ENCODE data around the gene CPSF6.
"Not testable (repeated sequence)": the region's sequence is repeated elsewhere in the genome, so short reads cannot be mapped to it uniquely, and the experiment has no call there.

Gene CPSF6

GRCh38 chr12:69262264-69262974 is 23.1 kb downstream of the CPSF6 start:
- DNase-seq (ENCODE audit: low read depth) = no peak

GRCh38 chr12:69265205-69265604 is 25.8 kb downstream of the CPSF6 start:
- no peak for DNase-seq (ENCODE audit: low read depth)

- DNase-seq (ENCODE audit: low read depth) = not testable (repeated sequence)
Observed at GRCh38 chr12:69265633-69266032, 26.3 kb downstream of the CPSF6 start.

GRCh38 chr12:69266036-69266635 is 26.8 kb downstream of the CPSF6 start:
- no peak for DNase-seq (ENCODE audit: low read depth)

GRCh38 chr12:69269736-69270135 is 30.4 kb downstream of the CPSF6 start:
- no peak for DNase-seq (ENCODE audit: low read depth)

GRCh38 chr12:69272511-69272910 is 33.1 kb downstream of the CPSF6 start:
- no peak for DNase-seq (ENCODE audit: low read depth)

GRCh38 chr12:69274861-69275260 is 35.5 kb downstream of the CPSF6 start:
- DNase-seq (ENCODE audit: low read depth) = no peak

GRCh38 chr12:69275471-69275891 is 36.1 kb downstream of the CPSF6 start:
- DNase-seq (ENCODE audit: low read depth) = no peak

GRCh38 chr12:69278814-69279782 is 39.7 kb downstream of the CPSF6 start:
- no peak for DNase-seq (ENCODE audit: low read depth)

- DNase-seq (ENCODE audit: low read depth) = peak; percentile 57
Observed at GRCh38 chr12:69284131-69284530, 44.8 kb downstream of the CPSF6 start.

- no peak for DNase-seq (ENCODE audit: low read depth)
Observed at GRCh38 chr12:69287556-69287955, 48.2 kb downstream of the CPSF6 start.

GRCh38 chr12:69290545-69291277 is 51.3 kb downstream of the CPSF6 start:
- peak; percentile 61 for DNase-seq (ENCODE audit: low read depth)

- no peak for DNase-seq (ENCODE audit: low read depth)
Observed at GRCh38 chr12:69291278-69291593, 51.9 kb downstream of the CPSF6 start.

- DNase-seq (ENCODE audit: low read depth) = no peak
Observed at GRCh38 chr12:69298133-69298532, 58.8 kb downstream of the CPSF6 start.

GRCh38 chr12:69298947-69299346 is 59.6 kb downstream of the CPSF6 start:
- DNase-seq (ENCODE audit: low read depth) = no peak

GRCh38 chr12:69304284-69304683 is 64.9 kb downstream of the CPSF6 start:
- DNase-seq (ENCODE audit: low read depth) = no peak

GRCh38 chr12:69309461-69309860 is 70.1 kb downstream of the CPSF6 start:
- no peak for DNase-seq (ENCODE audit: low read depth)

GRCh38 chr12:69313209-69313608 is 73.8 kb downstream of the CPSF6 start:
- no peak for DNase-seq (ENCODE audit: low read depth)

- DNase-seq (ENCODE audit: low read depth) = not testable (repeated sequence)
Observed at GRCh38 chr12:69316784-69317183, 77.4 kb downstream of the CPSF6 start.

- not testable (repeated sequence) for DNase-seq (ENCODE audit: low read depth)
Observed at GRCh38 chr12:69317233-69317632, 77.9 kb downstream of the CPSF6 start.

GRCh38 chr12:69318225-69318624 is 78.9 kb downstream of the CPSF6 start:
- no peak for DNase-seq (ENCODE audit: low read depth)

GRCh38 chr12:69321351-69321750 is 82.0 kb downstream of the CPSF6 start:
- DNase-seq (ENCODE audit: low read depth) = no peak

Data from HS-27A (cell line).